A673 (cell line): ENCODE measurements around the gene MORC1.

Source experiments
- CTCF ChIP-seq: fragments of 300-800, 200-600 bp; sonication (generic); conservative IDR thresholded peaks from 2 replicates; pipeline ENCODE4 v1.5.1; 2017; ENCODE audit warnings: low read depth, mild to moderate bottlenecking, antibody characterized with exemption, low read length, moderate library complexity, mixed read lengths
- EZH2 ChIP-seq: fragments of 200-600 bp; sonication (generic); IDR thresholded peaks from 2 replicates; pipeline ENCODE4 v1.6.1; 2017; ENCODE audit warnings: borderline replicate concordance, low read depth, mild to moderate bottlenecking, mixed read lengths, antibody characterized with exemption, low read length; ENCODE audit not compliant: poor library complexity, severe bottlenecking

GRCh38 chr3:108940166-108940565 is 177.8 kb downstream of the MORC1 start:
- TF ChIP-seq CTCF (no peak), EZH2 (no peak)
